Measurements from ENCODE around the gene PCDH9. TPM values are rescaled to one million over a fixed set of nuclear protein-coding genes. Genes with fewer than 3 reads are reported as not detected.

Gene PCDH9
- total RNA-seq, 6 experiments from 2014 or later: 1.6 to 3.9 (median 3.1) TPM

DNA sequence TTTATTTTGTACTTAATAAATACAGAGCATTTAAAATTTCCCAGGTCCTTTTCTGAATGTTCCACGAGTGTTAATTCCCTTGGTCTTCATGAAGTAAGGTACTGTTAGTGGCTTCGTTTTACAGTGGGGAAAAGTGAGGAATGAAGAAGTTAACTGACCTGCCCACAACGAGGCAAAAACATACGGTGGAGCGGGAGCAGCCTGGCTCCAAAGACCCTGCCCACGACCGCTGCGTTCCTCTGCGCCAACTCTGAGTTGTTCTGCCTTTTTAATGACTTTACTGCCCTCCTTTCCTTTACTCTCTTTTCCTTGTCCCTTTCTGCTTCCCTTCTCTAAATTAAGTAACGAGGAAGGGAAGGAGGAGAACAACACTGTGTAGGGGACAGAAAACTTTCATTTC, 392.9 kb downstream of the PCDH9 start:
- TF ChIP-seq POLR2A (IDR thresholded peaks at IDR 0.05): no peak
- TF ChIP-seq, protein P1, sequence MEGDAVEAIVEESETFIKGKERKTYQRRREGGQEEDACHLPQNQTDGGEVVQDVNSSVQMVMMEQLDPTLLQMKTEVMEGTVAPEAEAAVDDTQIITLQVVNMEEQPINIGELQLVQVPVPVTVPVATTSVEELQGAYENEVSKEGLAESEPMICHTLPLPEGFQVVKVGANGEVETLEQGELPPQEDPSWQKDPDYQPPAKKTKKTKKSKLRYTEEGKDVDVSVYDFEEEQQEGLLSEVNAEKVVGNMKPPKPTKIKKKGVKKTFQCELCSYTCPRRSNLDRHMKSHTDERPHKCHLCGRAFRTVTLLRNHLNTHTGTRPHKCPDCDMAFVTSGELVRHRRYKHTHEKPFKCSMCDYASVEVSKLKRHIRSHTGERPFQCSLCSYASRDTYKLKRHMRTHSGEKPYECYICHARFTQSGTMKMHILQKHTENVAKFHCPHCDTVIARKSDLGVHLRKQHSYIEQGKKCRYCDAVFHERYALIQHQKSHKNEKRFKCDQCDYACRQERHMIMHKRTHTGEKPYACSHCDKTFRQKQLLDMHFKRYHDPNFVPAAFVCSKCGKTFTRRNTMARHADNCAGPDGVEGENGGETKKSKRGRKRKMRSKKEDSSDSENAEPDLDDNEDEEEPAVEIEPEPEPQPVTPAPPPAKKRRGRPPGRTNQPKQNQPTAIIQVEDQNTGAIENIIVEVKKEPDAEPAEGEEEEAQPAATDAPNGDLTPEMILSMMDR (IDR thresholded peaks at IDR 0.05): no peak
- H3K27ac ChIP-seq: no peak overlapping the region
- no peak overlapping the region for H3K4me3 ChIP-seq
- WGBS (ENCODE audit: insufficient coverage, low coverage, low lambda C conversion rate, missing lambda C conversion rate): 41% methylated on average over 9 of the region's 10 CpGs
- no peaks in the 10 kb centered on the region for H3K4me1 ChIP-seq
- ATAC-seq (no peak), DNase-seq (no peak)
- no peaks in the 10 kb centered on the region for H3K27me3 ChIP-seq
- intact Hi-C loops (cut with DNase I): no loop called here
- H3K36me3 ChIP-seq: no peaks in the 10 kb centered on the region
- H3K9me3 ChIP-seq: no peaks in the 10 kb centered on the region

DNA sequence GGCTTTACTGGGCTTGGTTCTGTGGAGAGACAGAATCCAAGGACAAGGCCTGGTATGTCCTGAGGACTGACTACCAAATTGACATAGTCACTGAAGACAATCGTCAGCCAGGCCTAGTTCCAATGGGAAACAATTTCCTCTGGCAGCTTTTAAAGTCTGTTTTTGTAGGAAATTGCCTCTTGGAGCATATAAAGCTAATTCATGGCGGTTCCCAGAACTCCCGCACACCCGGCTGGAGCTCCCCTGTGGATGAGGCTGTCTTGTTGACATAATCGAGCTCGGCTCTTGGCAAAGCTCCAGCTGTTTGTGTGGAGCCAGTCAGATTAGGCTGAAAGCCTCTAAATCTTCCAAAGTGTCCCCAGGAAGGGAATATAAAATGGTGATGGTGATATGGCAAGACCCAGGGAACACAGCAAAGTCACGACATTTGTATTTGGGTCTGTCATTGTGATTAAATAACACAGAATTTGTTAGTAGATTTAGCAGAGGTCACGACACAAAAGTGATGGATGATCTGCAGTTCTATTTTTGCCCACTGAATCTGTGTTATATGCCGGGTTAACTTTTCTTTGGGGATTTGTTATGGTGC, 395.0 kb downstream of the PCDH9 start:
- no peak overlapping the region for H3K27ac ChIP-seq
- no peak overlapping the region for H3K4me3 ChIP-seq
- no peaks in the 10 kb centered on the region for H3K9me3 ChIP-seq
- 9% methylated on average over 8 of the region's 9 CpGs for WGBS (ENCODE audit: insufficient coverage, low coverage, low lambda C conversion rate, missing lambda C conversion rate)
- intact Hi-C loops (cut with DNase I): no loop called here
- no peak for TF ChIP-seq POLR2A (IDR thresholded peaks at IDR 0.05)
- TF ChIP-seq, protein P1 (IDR thresholded peaks at IDR 0.05): peak in 1 of 4 donors; percentile 13
- DNase-seq: peak; percentile 79 to 86 (median 80)
- H3K36me3 ChIP-seq: no peaks in the 10 kb centered on the region
- ATAC-seq: peak; percentile 86 to 96 (median 87)
- H3K27me3 ChIP-seq: no peaks in the 10 kb centered on the region
- H3K4me1 ChIP-seq: no peaks in the 10 kb centered on the region

DNA sequence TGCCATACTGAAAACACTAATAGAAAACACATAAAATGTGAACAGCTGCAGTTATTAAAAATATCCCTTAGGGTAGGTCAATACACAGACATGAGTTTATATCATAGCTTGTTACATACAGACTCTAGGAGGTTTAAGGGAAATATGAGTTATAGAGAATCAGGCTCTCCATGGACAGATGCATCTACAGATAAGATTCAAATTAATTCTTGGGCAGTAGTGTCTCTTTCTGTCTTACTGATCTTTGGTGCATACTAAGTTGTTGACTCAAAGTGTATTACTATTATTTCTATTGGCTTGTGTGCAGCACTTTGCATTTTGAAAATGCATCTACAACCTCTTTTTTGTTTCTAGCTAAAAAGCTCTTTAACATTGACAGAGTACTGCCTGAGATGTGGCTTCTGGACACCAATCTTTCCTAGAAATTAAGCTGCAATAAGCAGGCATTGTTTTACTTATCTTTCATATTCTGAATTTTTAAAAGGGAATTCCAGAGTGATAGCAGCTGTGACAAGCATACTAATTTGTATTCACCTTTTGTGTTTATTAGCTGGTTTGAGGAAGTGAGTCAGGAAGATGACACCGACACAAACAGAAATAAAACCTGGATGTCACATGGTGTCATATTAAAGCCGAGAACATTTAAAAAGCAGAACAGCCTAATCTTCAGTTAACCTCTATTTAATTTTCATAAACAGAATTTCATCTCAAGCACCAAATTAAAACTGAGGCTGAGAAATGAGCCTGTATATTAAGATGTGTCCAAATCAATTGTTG, 399.0 kb downstream of the PCDH9 start:
- DNase-seq: no peak
- 50% methylated on average over 2 of the region's 2 CpGs for WGBS (ENCODE audit: insufficient coverage, low coverage, low lambda C conversion rate, missing lambda C conversion rate)
- no peaks in the 10 kb centered on the region for H3K36me3 ChIP-seq
- H3K4me3 ChIP-seq: no peak overlapping the region
- H3K9me3 ChIP-seq: no peaks in the 10 kb centered on the region
- intact Hi-C loops (cut with DNase I): no loop called here
- no peak for TF ChIP-seq POLR2A (IDR thresholded peaks at IDR 0.05)
- TF ChIP-seq, protein P1 (IDR thresholded peaks at IDR 0.05): no peak
- no peaks in the 10 kb centered on the region for H3K27me3 ChIP-seq
- H3K4me1 ChIP-seq: no peaks in the 10 kb centered on the region
- no peak for ATAC-seq
- no peak overlapping the region for H3K27ac ChIP-seq

DNA sequence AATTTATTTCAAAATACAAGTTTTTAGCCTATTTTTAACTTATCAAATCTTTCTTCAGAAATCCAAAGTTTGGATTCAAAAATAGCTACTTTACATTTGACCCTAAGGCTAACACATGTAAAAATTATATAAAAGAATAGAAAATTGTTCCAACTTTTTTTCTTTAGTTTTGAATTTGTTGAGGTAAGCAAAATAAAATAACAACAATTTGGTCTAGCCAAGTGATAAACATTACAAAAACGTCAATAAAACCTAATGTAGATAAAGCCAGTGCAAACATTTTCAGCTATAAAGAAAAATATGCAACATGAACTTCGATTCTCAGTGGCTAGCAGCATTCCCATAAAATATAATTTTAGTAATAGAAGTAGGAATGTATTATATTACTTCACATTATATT, 400.3 kb downstream of the PCDH9 start:
- H3K9me3 ChIP-seq: no peaks in the 10 kb centered on the region
- DNase-seq (no peak), ATAC-seq (no peak)
- 32% methylated on average over 2 of the region's 2 CpGs for WGBS (ENCODE audit: insufficient coverage, low coverage, low lambda C conversion rate, missing lambda C conversion rate)
- no peak overlapping the region for H3K4me3 ChIP-seq
- intact Hi-C loops (cut with DNase I): no loop called here
- no peaks in the 10 kb centered on the region for H3K27me3 ChIP-seq
- no peaks in the 10 kb centered on the region for H3K4me1 ChIP-seq
- no peak for TF ChIP-seq POLR2A (IDR thresholded peaks at IDR 0.05)
- TF ChIP-seq, protein P1 (IDR thresholded peaks at IDR 0.05): no peak
- no peak overlapping the region for H3K27ac ChIP-seq
- no peaks in the 10 kb centered on the region for H3K36me3 ChIP-seq

Data from right lobe of liver (tissue), 6 donors.